BE2C (cell line): ENCODE measurements around the gene C1QTNF5.

Experiments used
- DNase-seq: peaks from one replicate; pipeline ENCODE4 v3.0.0-alpha.2; 2020
- H3K27me3 ChIP-seq: fragments of 250-450 bp; sonication (Bioruptor Pico); 2 replicates; pipeline ENCODE4 v1.5.1; 2020; ENCODE audit warnings: mild to moderate bottlenecking
- H3K36me3 ChIP-seq: fragments of 250-450 bp; sonication (Bioruptor Pico); 2 replicates; pipeline ENCODE4 v1.5.1; 2020; ENCODE audit warnings: mild to moderate bottlenecking
- H3K4me1 ChIP-seq: fragments of 250-450 bp; sonication (Bioruptor Pico); 2 replicates; pipeline ENCODE4 v1.5.1; 2020
- H3K4me3 ChIP-seq: 2 replicates; pipeline ENCODE4 v1.5.1; 2011; ENCODE audit warnings: low read depth, low read length
- H3K9me3 ChIP-seq: fragments of 250-450 bp; sonication (Bioruptor Pico); 2 replicates; pipeline ENCODE4 v1.5.1; 2020
- TF ChIP-seq, protein P1 (sequence below): IDR thresholded peaks from 2 replicates; pipeline ENCODE4 v1.5.1; 2012; ENCODE audit warnings: mild to moderate bottlenecking, low read depth, low read length

Gene C1QTNF5

DNA sequence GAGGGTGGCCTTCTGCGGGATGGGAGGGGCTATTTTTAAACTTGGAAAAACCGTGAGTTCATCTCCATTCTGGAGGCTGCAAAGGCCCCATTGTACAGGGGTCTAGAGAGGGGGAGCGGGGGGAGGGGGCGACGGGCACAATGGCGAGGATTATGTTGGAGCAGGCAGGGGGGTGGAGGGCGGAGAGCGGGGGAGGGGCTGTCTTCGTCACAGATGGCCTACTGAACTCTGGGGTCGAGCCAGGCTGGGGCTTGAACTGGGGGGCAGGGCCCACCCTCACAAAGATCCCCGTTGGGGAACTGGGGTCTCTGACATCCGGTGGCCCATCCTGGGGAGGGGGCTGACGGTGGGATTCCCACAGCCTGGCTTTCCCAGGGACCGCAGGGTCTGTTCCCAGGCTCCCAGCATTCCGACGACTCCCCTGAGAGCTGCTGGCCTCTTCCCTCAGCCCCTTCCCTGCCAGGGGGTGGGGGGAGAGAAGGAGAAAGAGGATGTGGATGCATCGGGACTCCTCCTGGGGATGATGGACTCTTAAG is 20.4 kb downstream of the C1QTNF5 start:
- no peaks in the 10 kb centered on the region for H3K36me3 ChIP-seq
- H3K4me3 ChIP-seq, result no peak overlapping the region
- peaks cover 21% of the 10 kb centered on the region for H3K4me1 ChIP-seq
- no peaks in the 10 kb centered on the region for H3K27me3 ChIP-seq
- TF ChIP-seq, protein P1, sequence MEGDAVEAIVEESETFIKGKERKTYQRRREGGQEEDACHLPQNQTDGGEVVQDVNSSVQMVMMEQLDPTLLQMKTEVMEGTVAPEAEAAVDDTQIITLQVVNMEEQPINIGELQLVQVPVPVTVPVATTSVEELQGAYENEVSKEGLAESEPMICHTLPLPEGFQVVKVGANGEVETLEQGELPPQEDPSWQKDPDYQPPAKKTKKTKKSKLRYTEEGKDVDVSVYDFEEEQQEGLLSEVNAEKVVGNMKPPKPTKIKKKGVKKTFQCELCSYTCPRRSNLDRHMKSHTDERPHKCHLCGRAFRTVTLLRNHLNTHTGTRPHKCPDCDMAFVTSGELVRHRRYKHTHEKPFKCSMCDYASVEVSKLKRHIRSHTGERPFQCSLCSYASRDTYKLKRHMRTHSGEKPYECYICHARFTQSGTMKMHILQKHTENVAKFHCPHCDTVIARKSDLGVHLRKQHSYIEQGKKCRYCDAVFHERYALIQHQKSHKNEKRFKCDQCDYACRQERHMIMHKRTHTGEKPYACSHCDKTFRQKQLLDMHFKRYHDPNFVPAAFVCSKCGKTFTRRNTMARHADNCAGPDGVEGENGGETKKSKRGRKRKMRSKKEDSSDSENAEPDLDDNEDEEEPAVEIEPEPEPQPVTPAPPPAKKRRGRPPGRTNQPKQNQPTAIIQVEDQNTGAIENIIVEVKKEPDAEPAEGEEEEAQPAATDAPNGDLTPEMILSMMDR, result no peak
- DNase-seq, result no peak
- H3K9me3 ChIP-seq, result no peaks in the 10 kb centered on the region

DNA sequence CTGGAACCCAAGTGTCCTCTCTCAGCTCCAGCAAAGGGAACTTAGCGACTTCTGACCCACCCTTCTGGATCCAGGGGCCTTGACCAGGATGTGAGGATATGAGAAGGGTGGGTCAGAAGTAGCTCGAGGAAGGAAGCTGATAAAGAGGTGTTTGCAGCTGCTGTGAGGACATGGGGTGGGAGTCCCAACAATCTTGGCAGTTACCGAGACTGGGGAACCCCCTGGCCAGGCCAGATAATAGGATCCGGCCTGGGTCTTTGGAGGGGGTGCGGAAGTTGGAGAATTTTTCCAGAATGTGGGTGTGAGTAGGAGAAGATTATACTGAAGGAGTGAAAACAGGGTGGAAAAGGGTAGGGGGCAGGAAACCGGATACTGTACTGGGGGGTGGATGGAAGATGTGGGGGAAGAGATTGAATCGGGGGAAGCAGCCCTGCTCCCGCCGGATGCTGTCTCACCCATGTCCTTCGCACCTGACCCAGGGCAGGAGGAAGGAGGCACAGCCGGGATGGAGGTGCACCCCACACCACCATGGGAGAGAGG is 20.9 kb downstream of the C1QTNF5 start:
- Histone ChIP-seq H3K4me1 (peaks cover 21% of the 10 kb centered on the region), H3K27me3 (no peaks in the 10 kb centered on the region), H3K4me3 (no peak overlapping the region), H3K9me3 (no peaks in the 10 kb centered on the region), H3K36me3 (no peaks in the 10 kb centered on the region)
- TF ChIP-seq, protein P1, result no peak
- no peak for DNase-seq

DNA sequence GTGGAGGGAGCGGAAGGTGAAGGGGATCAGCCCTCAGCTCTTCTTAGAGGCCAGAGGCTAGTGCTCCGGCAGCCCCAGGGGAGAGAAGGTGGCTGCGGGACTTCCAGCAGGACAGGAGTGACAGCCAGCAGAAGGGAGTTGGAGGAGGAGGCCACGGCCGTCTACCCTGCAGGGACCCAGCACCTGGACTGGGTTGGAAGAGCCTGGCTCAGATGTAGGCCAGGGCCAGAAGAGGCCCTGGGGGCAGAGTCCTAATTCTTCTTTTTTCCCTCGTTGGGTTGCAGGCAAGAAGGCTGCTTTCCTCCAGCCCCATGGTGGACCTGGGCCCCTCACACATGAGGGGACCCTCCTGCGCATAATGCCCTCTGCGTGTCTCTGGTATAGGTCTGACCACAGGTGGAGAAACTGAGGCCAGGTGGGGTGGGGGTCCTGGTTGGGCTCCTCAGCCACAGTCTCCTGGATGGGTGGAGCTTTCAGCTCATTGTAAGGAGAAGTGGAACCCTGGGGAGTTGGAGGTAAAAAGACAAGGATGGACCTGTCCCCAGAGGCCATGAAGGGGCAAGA is 21.5 kb downstream of the C1QTNF5 start:
- no peak overlapping the region for H3K4me3 ChIP-seq
- TF ChIP-seq, protein P1, result no peak
- no peaks in the 10 kb centered on the region for H3K9me3 ChIP-seq
- no peaks in the 10 kb centered on the region for H3K27me3 ChIP-seq
- H3K36me3 ChIP-seq, result no peaks in the 10 kb centered on the region
- peaks cover 21% of the 10 kb centered on the region for H3K4me1 ChIP-seq
- DNase-seq, result no peak

DNA sequence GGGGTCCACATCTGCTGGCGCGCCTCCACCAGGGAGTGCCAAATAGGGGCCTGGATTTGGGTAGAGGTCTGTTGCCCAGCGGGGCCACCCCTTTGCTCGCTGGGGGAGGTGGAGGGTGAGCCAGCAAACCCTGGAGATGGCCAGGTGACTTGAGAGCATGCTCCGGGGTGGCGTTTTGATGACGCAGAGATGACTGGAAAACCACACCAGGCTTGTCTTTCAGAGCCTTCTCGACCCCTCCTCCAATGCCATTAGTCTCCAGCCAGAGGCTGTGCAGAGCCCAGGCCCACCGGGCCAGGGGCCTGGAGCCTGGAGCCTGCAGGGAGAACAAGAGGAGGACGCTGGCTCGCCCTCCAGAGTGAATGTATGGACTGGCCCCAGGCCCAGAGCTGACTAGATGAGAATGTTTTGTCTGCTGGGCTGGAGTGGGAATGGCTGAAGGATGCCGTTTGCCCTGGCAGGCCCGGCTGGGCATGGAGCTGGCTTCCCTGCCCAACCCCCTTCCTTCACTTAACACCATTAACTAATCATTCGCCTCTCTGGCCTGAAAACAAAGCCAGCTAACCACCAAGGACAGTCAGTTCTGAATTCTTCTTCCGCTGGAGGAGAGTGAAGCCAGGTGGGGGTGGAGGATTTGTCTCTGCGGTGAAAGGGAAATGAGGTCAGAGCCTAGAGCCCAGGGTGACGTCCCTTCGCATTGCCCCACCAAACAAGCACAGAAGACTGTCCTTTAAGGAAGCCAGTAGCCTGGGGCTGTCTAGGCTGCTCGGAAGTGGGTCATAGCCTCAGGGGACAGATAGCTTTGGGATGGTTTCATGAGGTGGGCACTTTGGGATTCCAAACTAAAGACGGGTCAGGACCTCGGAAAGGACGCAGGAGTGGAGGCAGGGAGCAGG is 22.2 kb downstream of the C1QTNF5 start:
- DNase-seq, result peak; percentile 43
- Histone ChIP-seq H3K36me3 (no peaks in the 10 kb centered on the region), H3K4me3 (no peak overlapping the region), H3K4me1 (peaks cover 16% of the 10 kb centered on the region), H3K27me3 (no peaks in the 10 kb centered on the region), H3K9me3 (no peaks in the 10 kb centered on the region)
- TF ChIP-seq, protein P1, result no peak

DNA sequence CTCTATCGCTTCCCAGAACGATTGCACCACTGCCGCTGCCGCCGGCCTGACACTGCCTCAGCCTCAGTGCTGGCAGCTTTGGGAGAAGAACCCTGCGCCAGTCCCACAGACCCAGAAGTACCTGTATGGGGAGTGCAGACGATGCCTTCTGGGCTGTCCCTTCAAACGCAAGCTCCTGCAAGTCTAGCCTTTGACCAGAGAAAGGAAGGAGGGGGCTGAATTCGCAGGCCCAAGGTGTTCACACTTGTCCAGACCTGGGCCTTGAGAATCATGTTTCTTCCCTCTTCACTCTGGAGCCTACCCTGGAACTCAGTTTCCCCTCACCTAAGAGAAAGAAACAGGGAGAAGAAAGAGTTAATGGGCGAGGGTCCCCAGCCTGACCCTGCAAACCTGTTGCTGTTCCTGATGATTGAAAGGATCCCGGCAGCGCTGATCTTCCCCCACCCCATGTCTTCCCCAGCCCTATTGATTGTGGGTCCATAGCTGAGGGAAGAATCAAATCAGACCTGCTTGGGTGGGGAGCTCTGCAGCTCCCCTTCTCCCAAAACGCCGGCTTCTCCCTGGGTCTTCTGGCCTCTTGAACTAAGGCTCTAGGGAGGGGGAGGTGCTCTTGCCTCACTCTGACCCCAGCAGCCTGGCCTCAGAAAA is 23.0 kb downstream of the C1QTNF5 start:
- Histone ChIP-seq H3K4me1 (peaks cover 16% of the 10 kb centered on the region), H3K9me3 (no peaks in the 10 kb centered on the region), H3K4me3 (peak overlapping the region; percentile 72), H3K27me3 (no peaks in the 10 kb centered on the region), H3K36me3 (no peaks in the 10 kb centered on the region)
- TF ChIP-seq, protein P1, result no peak
- no peak for DNase-seq
